SU-DHL-6 (cell line): ENCODE results near the gene HM13.

Source experiments
- H2AFZ ChIP-seq: fragments of 200-600 bp; sonication (generic); 2 replicates; pipeline ENCODE4 v1.6.1; 2014; ENCODE audit warnings: low read depth, mild to moderate bottlenecking, moderate library complexity, mixed read lengths, antibody characterized with exemption, low read length; ENCODE audit not compliant: severe bottlenecking
- H3F3A ChIP-seq: fragments of 200-600 bp; shearing (Covaris generic); 2 replicates; pipeline ENCODE4 v1.6.0; 2016; ENCODE audit warnings: antibody characterized with exemption, mild to moderate bottlenecking; ENCODE audit not compliant: insufficient read depth
- H3K27ac ChIP-seq: fragments of 200-600 bp; sonication (generic); 2 replicates; pipeline ENCODE4 v1.5.1; 2016; ENCODE audit warnings: low read depth, mild to moderate bottlenecking, low read length, moderate library complexity, mixed read lengths
- H3K27me3 ChIP-seq: fragments of 200-600 bp; sonication (generic), shearing (Covaris generic); 2 replicates; pipeline ENCODE4 v1.6.0; 2014; ENCODE audit warnings: mild to moderate bottlenecking, low read length
- H3K36me3 ChIP-seq: fragments of 200-600 bp; sonication (generic); 2 replicates; pipeline ENCODE4 v1.6.1; 2014; ENCODE audit warnings: mild to moderate bottlenecking, low read length, mixed read lengths
- H3K4me2 ChIP-seq: fragments of 300-600, 200-600 bp; shearing (Covaris generic), sonication (generic); 2 replicates; pipeline ENCODE4 v1.6.0; 2014; ENCODE audit warnings: low read length, low read depth, mild to moderate bottlenecking; ENCODE audit not compliant: poor library complexity, severe bottlenecking
- H3K4me3 ChIP-seq: fragments of 200-600 bp; sonication (generic); 2 replicates; pipeline ENCODE4 v1.5.1; 2014; ENCODE audit warnings: antibody characterized with exemption, low read length, mild to moderate bottlenecking, mixed read lengths; ENCODE audit not compliant: insufficient read depth, poor library complexity, severe bottlenecking
- H3K79me2 ChIP-seq: fragments of 200-600 bp; sonication (generic); 2 replicates; pipeline ENCODE4 v1.6.1; 2014; ENCODE audit warnings: mild to moderate bottlenecking, low read length, moderate library complexity; ENCODE audit not compliant: insufficient read depth
- H3K9ac ChIP-seq: fragments of 200-600 bp; sonication (generic); 2 replicates; pipeline ENCODE4 v1.7.0; 2014; ENCODE audit warnings: mild to moderate bottlenecking, low read length
- H3K9me2 ChIP-seq: fragments of 200-600 bp; sonication (generic); replicated peaks from 2 replicates; pipeline ENCODE4 v1.6.1; 2014; ENCODE audit warnings: low read length; ENCODE audit not compliant: insufficient read depth
- H3K9me3 ChIP-seq: fragments of 200-600 bp; sonication (generic); 2 replicates; pipeline ENCODE4 v1.6.1; 2014; ENCODE audit warnings: low read length, mixed read lengths; ENCODE audit not compliant: insufficient read depth
- H4K20me1 ChIP-seq: fragments of 200-600 bp; sonication (generic); 2 replicates; pipeline ENCODE4 v1.6.1; 2014; ENCODE audit warnings: low read depth, mild to moderate bottlenecking, antibody characterized with exemption, low read length, moderate library complexity, mixed read lengths
- CTCF ChIP-seq: fragments of 200-600 bp; sonication (generic); IDR thresholded peaks from one replicate; pipeline ENCODE4 v1.5.1; 2017; ENCODE audit warnings: antibody characterized with exemption, mild to moderate bottlenecking, low read length, moderate library complexity; ENCODE audit not compliant: insufficient read depth, poor library complexity, severe bottlenecking
- EZH2phosphoT487 ChIP-seq: fragments of 200-600 bp; sonication (generic), shearing (Covaris generic); conservative IDR thresholded peaks from 2 replicates; pipeline ENCODE4 v1.6.1; 2018; ENCODE audit warnings: mild to moderate bottlenecking, antibody characterized with exemption, low read length, moderate library complexity, mixed read lengths

HM13 gene

GRCh38 chr20:31490752-31491151 is 23.5 kb upstream of the HM13 start:
- TF ChIP-seq EZH2phosphoT487: no peak
- no peak for TF ChIP-seq CTCF
- Histone ChIP-seq H3K27me3 (no peaks in the 10 kb centered on the region), H3K4me2 (no peak overlapping the region), H3K36me3 (no peaks in the 10 kb centered on the region), H2AFZ (no peak overlapping the region), H4K20me1 (no peaks in the 10 kb centered on the region), H3K79me2 (no peaks in the 10 kb centered on the region), H3K9me3 (no peaks in the 10 kb centered on the region), H3K9ac (no peak overlapping the region), H3F3A (no peaks in the 10 kb centered on the region), H3K9me2 (no peaks in the 10 kb centered on the region), H3K4me3 (no peak overlapping the region), H3K27ac (no peak overlapping the region)

GRCh38 chr20:31494131-31494530 is 20.1 kb upstream of the HM13 start:
- Histone ChIP-seq H3K27me3 (no peaks in the 10 kb centered on the region), H3F3A (no peaks in the 10 kb centered on the region), H4K20me1 (no peaks in the 10 kb centered on the region), H3K9me2 (no peaks in the 10 kb centered on the region), H3K27ac (no peak overlapping the region), H3K4me3 (no peak overlapping the region), H3K9ac (no peak overlapping the region), H3K79me2 (no peaks in the 10 kb centered on the region), H3K36me3 (no peaks in the 10 kb centered on the region), H3K4me2 (no peak overlapping the region), H3K9me3 (no peaks in the 10 kb centered on the region), H2AFZ (no peak overlapping the region)
- no peak for TF ChIP-seq EZH2phosphoT487

- H3K9ac ChIP-seq: no peak overlapping the region
- H3K36me3 ChIP-seq: no peaks in the 10 kb centered on the region
- H3K9me2 ChIP-seq: no peaks in the 10 kb centered on the region
- no peak overlapping the region for H3K4me2 ChIP-seq
- H3K27me3 ChIP-seq: no peaks in the 10 kb centered on the region
- H2AFZ ChIP-seq: no peak overlapping the region
- H3K27ac ChIP-seq: no peak overlapping the region
- H3K9me3 ChIP-seq: no peaks in the 10 kb centered on the region
- H3K4me3 ChIP-seq: no peak overlapping the region
- no peaks in the 10 kb centered on the region for H4K20me1 ChIP-seq
- TF ChIP-seq CTCF: no peak
- no peak for TF ChIP-seq EZH2phosphoT487
- H3K79me2 ChIP-seq: no peaks in the 10 kb centered on the region
- H3F3A ChIP-seq: no peaks in the 10 kb centered on the region
These were observed 17.4 kb upstream of the HM13 start for GRCh38 chr20:31496761-31497295.

- Histone ChIP-seq H3F3A (no peaks in the 10 kb centered on the region), H2AFZ (no peak overlapping the region), H3K9ac (no peak overlapping the region), H3K4me2 (no peak overlapping the region), H3K4me3 (no peak overlapping the region), H3K36me3 (no peaks in the 10 kb centered on the region), H3K27me3 (no peaks in the 10 kb centered on the region), H3K9me2 (no peaks in the 10 kb centered on the region), H3K79me2 (no peaks in the 10 kb centered on the region), H4K20me1 (no peaks in the 10 kb centered on the region), H3K9me3 (no peaks in the 10 kb centered on the region), H3K27ac (no peak overlapping the region)
- no peak for TF ChIP-seq CTCF
- no peak for TF ChIP-seq EZH2phosphoT487
These were observed 16.3 kb upstream of the HM13 start for GRCh38 chr20:31497838-31498540.
